Hypothalamus (tissue), 51 donors: ENCODE measurements around the gene CDK18.

Experiments used
- DNase-seq, 51 donors: peaks; one replicate each; lab custom pipeline; 2025; lab: John Stamatoyannopoulos, UW

CDK18 gene

GRCh38 chr1:205582046-205582445, 77.6 kb downstream of the CDK18 start:
- DNase-seq, result no peak
